ENCODE results near the gene BTG1.
"Not testable (repeated sequence)": the region's sequence is repeated elsewhere in the genome, so short reads cannot be mapped to it uniquely, and the experiment has no call there.

Gene BTG1

GRCh38 chr12:92094751-92095161, 50.9 kb downstream of the BTG1 start:
- no peak for DNase-seq

GRCh38 chr12:92094301-92094700, 51.3 kb downstream of the BTG1 start:
- not testable (repeated sequence) for DNase-seq
